HG03097 (cell line): ENCODE results near the gene TRIM65.

Experiments used
- ATAC-seq: cut with Tn5 transposase; IDR thresholded peaks from one replicate; pipeline ENCODE4 v1.9.1; 2021; ENCODE audit not compliant: unreplicated experiment, low FRiP score

TRIM65 gene

GRCh38 chr17:75896415-75897159 is at the start of gene TRIM65:
TRIM65 (minus strand) TSS chr17:75896951; CDS start chr17:75896937, 14 bp downstream.
- peak; percentile 45 for ATAC-seq

- no peak for ATAC-seq
Measured at GRCh38 chr17:75945211-75945610, 48.5 kb upstream of the TRIM65 start.

- ATAC-seq: no peak
Measured at GRCh38 chr17:75943491-75943890, 46.7 kb upstream of the TRIM65 start.

GRCh38 chr17:75942473-75942872 is 45.7 kb upstream of the TRIM65 start:
- no peak for ATAC-seq

GRCh38 chr17:75941442-75941819 is 44.7 kb upstream of the TRIM65 start:
- no peak for ATAC-seq

- peak; percentile 88 for ATAC-seq
Measured at GRCh38 chr17:75940727-75941441, 44.1 kb upstream of the TRIM65 start, which contains the start of gene FBF1. FBF1 (minus strand) TSS chr17:75941042; CDS start chr17:75938149, 2,893 bp downstream.

GRCh38 chr17:75937652-75938051 is 40.9 kb upstream of the TRIM65 start:
- ATAC-seq: no peak

- ATAC-seq: no peak
Measured at GRCh38 chr17:75933808-75934207, 37.1 kb upstream of the TRIM65 start.

GRCh38 chr17:75932852-75933251 is 36.1 kb upstream of the TRIM65 start:
- no peak for ATAC-seq

GRCh38 chr17:75931062-75931461 is 34.3 kb upstream of the TRIM65 start:
- ATAC-seq: no peak

GRCh38 chr17:75927286-75927922 is 30.7 kb upstream of the TRIM65 start:
- ATAC-seq: no peak

- no peak for ATAC-seq
Measured at GRCh38 chr17:75926456-75926855, 29.7 kb upstream of the TRIM65 start.

- no peak for ATAC-seq
Measured at GRCh38 chr17:75925912-75926311, 29.2 kb upstream of the TRIM65 start.

GRCh38 chr17:75925103-75925502 is 28.4 kb upstream of the TRIM65 start:
- no peak for ATAC-seq

GRCh38 chr17:75922963-75923874 is 26.5 kb upstream of the TRIM65 start:
- no peak for ATAC-seq

- ATAC-seq: no peak
Measured at GRCh38 chr17:75922173-75922961, 25.6 kb upstream of the TRIM65 start.

GRCh38 chr17:75921596-75921995 is 24.8 kb upstream of the TRIM65 start:
- no peak for ATAC-seq

- no peak for ATAC-seq
Measured at GRCh38 chr17:75920045-75920560, 23.4 kb upstream of the TRIM65 start.

- ATAC-seq: no peak
Measured at GRCh38 chr17:75919611-75920010, 22.9 kb upstream of the TRIM65 start.
